Astrocyte of the spinal cord (primary cell): ENCODE results near the gene JMJD8.

Experiments used
- DNase-seq: peaks from one replicate; pipeline ENCODE4 v3.0.0; 2011; ENCODE audit warnings: low read depth, low spot score
- H3K4me3 ChIP-seq: 2 replicates; pipeline ENCODE4 v1.5.1; 2011; ENCODE audit warnings: low read depth, mild to moderate bottlenecking, low read length, moderate library complexity
- CTCF ChIP-seq: IDR thresholded peaks from 2 replicates; pipeline ENCODE4 v1.5.1; 2012; ENCODE audit warnings: low read depth, mild to moderate bottlenecking, low read length, inconsistent platforms
- in situ Hi-C: cut with HindIII; loops from 2 replicates; pipeline ENCODE4 v1.10.0; 2017; ENCODE audit warnings: low sequenced_read_pairs

The JMJD8 gene

GRCh38 chr16:720990-721764 is 37.0 kb upstream of the JMJD8 start, which contains the start of gene ANTKMT:
ANTKMT (plus strand) TSS chr16:721146; CDS start chr16:721275, 129 bp downstream.
- peak within 1 kb of the TSS; percentile 65 for H3K4me3 ChIP-seq
- in situ Hi-C loops = no loop called here
- TF ChIP-seq CTCF = no peak
- peak; percentile 65 for DNase-seq

GRCh38 chr16:720447-720989 is 36.4 kb upstream of the JMJD8 start:
- peak; percentile 41 for TF ChIP-seq CTCF
- H3K4me3 ChIP-seq = peak overlapping the region; percentile 65
- in situ Hi-C loops = no loop called here
- DNase-seq = peak; percentile 69

- in situ Hi-C loops = no loop called here
- peak; percentile 37 for TF ChIP-seq CTCF
- DNase-seq = no peak
- H3K4me3 ChIP-seq = peak overlapping the region; percentile 65
These were observed 35.8 kb upstream of the JMJD8 start for GRCh38 chr16:719815-720446.

GRCh38 chr16:718922-719321 is 34.8 kb upstream of the JMJD8 start:
- H3K4me3 ChIP-seq = no peak overlapping the region
- DNase-seq = no peak
- in situ Hi-C loops = no loop called here
- no peak for TF ChIP-seq CTCF

GRCh38 chr16:718389-718788 is 34.3 kb upstream of the JMJD8 start:
- DNase-seq = no peak
- in situ Hi-C loops = no loop called here

More at GRCh38 chr16:718389-718788, 34.3 kb upstream of the JMJD8 start:
- H3K4me3 ChIP-seq = no peak overlapping the region
- TF ChIP-seq CTCF = no peak
